DOHH2 (cell line): Measurements from ENCODE around the gene LRTM2.

Source experiments
- EZH2phosphoT487 ChIP-seq: fragments of 200-600 bp; sonication (generic); IDR thresholded peaks from 2 replicates; pipeline ENCODE4 v1.6.1; 2017; ENCODE audit warnings: borderline replicate concordance, mild to moderate bottlenecking, antibody characterized with exemption, low read length, moderate library complexity, mixed read lengths
- TF ChIP-seq, protein P1 (sequence below): fragments of 200-600 bp; sonication (generic); IDR thresholded peaks from one replicate; pipeline ENCODE4 v1.5.1; 2014; ENCODE audit warnings: antibody characterized with exemption, mild to moderate bottlenecking, low read depth, low read length; ENCODE audit not compliant: poor library complexity, severe bottlenecking

DNA sequence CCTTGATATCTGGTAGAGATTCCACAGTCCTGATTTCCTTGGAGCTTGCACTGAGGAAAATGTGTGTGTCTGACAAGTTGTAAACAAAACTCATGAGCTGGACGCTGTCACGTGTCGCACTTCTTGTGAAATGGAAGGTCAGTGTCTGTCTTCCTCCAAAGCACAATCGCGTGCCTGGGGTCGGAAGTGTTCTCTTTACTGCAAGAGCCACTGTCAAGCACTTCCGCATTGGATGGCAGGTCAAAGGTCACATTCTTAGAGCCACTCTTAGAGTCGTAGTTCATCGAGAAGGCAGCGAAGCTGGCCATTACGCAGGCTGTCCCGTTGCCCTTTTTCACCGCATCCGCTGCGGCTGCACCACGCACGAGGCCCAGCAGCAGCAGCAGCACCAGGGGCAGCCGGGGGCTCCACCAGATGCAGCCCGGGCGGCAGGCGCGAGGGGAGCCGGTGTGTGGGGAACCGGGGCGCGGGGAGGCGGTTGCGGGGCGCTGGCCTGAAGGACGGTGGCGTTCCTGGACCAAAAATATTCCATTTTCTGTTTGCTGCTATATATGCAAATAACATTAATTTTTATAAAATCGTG lies 45.0 kb downstream of the LRTM2 start:
- TF ChIP-seq, protein P1, sequence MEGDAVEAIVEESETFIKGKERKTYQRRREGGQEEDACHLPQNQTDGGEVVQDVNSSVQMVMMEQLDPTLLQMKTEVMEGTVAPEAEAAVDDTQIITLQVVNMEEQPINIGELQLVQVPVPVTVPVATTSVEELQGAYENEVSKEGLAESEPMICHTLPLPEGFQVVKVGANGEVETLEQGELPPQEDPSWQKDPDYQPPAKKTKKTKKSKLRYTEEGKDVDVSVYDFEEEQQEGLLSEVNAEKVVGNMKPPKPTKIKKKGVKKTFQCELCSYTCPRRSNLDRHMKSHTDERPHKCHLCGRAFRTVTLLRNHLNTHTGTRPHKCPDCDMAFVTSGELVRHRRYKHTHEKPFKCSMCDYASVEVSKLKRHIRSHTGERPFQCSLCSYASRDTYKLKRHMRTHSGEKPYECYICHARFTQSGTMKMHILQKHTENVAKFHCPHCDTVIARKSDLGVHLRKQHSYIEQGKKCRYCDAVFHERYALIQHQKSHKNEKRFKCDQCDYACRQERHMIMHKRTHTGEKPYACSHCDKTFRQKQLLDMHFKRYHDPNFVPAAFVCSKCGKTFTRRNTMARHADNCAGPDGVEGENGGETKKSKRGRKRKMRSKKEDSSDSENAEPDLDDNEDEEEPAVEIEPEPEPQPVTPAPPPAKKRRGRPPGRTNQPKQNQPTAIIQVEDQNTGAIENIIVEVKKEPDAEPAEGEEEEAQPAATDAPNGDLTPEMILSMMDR, result no peak
- no peak for TF ChIP-seq EZH2phosphoT487
